Measurements from ENCODE around the gene CPXM2. TPM values are rescaled to one million over a fixed set of nuclear protein-coding genes. Genes with fewer than 3 reads are reported as not detected.

CPXM2 gene
- polyA plus RNA-seq, 1 of the 3 experiments (the other 2 are of a cell fraction), result not detected

DNA sequence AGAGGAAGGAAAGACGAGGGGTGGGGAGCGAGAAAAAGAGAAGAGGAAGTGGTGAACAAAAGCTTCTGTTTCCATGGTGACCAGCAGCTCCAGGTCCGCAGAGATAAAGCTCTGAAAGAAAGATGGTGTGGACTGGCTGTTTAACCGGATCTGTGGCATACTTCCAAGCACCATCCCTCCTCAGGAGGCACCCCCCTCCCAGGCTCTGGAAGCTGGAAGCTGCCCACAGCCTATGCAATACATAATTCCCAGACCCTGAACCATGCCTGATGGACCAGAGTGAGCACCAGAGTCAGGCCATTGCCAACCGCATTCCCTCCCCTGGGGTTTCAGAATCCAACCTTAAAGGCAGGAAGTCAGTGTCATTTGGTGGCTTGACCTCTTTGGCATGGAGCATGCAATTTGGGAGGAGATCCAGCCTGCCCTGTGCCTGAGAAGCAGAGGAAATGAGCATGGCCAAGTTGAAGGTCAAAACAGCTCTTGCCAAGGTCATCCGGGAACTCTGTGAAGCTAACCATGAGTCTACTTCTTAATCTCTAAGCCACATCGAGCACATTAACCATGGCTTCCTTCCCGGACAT, 22.2 kb upstream of the CPXM2 start:
- Histone ChIP-seq H3K4me3 (ENCODE audit: low read depth in 2 of 2, low read length in 1 of 2) (no peak overlapping the region), H2AFZ (ENCODE audit: low read depth) (no peak overlapping the region), H3K4me1 (ENCODE audit: control insufficient read depth in 1 of 2, insufficient read depth in 2 of 2, low read depth in 1 of 2, low read length in 1 of 2) (no peaks in the 10 kb centered on the region; a peak in 1 of 4 replicates), H3K79me2 (ENCODE audit: insufficient read depth) (no peaks in the 10 kb centered on the region), H3F3A (replicated peaks; ENCODE audit: insufficient read depth) (no peaks in the 10 kb centered on the region), H3K27me3 (ENCODE audit: insufficient read depth) (no peaks in the 10 kb centered on the region), H4K20me1 (ENCODE audit: insufficient read depth) (no peaks in the 10 kb centered on the region), H3K27ac (ENCODE audit: low read depth in 2 of 2, low read length in 1 of 2) (no peak overlapping the region), H3K9ac (no peak overlapping the region), H3K9me2 (no peaks in the 10 kb centered on the region), H3K36me3 (replicated peaks in 1 of 2; ENCODE audit: control insufficient read depth in 1 of 2, insufficient read depth in 2 of 2, low read length in 1 of 2) (no peaks in the 10 kb centered on the region), H3K4me2 (no peak overlapping the region), H3K9me3 (no peaks in the 10 kb centered on the region)
- no peak for DNase-seq
- 18% methylated on average over 5 of the region's 8 CpGs for WGBS (ENCODE audit: low lambda C conversion rate)
- POLR2A ChIA-PET, result no interaction called here
- no peak for TF ChIP-seq FOXJ3 (CRISPR knock-in tag; IDR thresholded peaks at IDR 0.05)
- TF ChIP-seq GATA2 (CRISPR knock-in tag; IDR thresholded peaks at IDR 0.05), result no peak
- no peak for TF ChIP-seq EP300 (IDR thresholded peaks at IDR 0.05; ENCODE audit: borderline replicate concordance in 1 of 2, low read depth in 1 of 2, low read length in 1 of 2)
- TF ChIP-seq CHD2 (IDR thresholded peaks at IDR 0.05; ENCODE audit: low read length, partially characterized antibody), result no peak
- TF ChIP-seq, protein P1, sequence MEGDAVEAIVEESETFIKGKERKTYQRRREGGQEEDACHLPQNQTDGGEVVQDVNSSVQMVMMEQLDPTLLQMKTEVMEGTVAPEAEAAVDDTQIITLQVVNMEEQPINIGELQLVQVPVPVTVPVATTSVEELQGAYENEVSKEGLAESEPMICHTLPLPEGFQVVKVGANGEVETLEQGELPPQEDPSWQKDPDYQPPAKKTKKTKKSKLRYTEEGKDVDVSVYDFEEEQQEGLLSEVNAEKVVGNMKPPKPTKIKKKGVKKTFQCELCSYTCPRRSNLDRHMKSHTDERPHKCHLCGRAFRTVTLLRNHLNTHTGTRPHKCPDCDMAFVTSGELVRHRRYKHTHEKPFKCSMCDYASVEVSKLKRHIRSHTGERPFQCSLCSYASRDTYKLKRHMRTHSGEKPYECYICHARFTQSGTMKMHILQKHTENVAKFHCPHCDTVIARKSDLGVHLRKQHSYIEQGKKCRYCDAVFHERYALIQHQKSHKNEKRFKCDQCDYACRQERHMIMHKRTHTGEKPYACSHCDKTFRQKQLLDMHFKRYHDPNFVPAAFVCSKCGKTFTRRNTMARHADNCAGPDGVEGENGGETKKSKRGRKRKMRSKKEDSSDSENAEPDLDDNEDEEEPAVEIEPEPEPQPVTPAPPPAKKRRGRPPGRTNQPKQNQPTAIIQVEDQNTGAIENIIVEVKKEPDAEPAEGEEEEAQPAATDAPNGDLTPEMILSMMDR (IDR thresholded peaks at IDR 0.05), result no peak
- no peak for TF ChIP-seq RXRA (IDR thresholded peaks at IDR 0.05; ENCODE audit: borderline replicate concordance, low read depth)
- TF ChIP-seq, protein P2, sequence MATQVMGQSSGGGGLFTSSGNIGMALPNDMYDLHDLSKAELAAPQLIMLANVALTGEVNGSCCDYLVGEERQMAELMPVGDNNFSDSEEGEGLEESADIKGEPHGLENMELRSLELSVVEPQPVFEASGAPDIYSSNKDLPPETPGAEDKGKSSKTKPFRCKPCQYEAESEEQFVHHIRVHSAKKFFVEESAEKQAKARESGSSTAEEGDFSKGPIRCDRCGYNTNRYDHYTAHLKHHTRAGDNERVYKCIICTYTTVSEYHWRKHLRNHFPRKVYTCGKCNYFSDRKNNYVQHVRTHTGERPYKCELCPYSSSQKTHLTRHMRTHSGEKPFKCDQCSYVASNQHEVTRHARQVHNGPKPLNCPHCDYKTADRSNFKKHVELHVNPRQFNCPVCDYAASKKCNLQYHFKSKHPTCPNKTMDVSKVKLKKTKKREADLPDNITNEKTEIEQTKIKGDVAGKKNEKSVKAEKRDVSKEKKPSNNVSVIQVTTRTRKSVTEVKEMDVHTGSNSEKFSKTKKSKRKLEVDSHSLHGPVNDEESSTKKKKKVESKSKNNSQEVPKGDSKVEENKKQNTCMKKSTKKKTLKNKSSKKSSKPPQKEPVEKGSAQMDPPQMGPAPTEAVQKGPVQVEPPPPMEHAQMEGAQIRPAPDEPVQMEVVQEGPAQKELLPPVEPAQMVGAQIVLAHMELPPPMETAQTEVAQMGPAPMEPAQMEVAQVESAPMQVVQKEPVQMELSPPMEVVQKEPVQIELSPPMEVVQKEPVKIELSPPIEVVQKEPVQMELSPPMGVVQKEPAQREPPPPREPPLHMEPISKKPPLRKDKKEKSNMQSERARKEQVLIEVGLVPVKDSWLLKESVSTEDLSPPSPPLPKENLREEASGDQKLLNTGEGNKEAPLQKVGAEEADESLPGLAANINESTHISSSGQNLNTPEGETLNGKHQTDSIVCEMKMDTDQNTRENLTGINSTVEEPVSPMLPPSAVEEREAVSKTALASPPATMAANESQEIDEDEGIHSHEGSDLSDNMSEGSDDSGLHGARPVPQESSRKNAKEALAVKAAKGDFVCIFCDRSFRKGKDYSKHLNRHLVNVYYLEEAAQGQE (IDR thresholded peaks at IDR 0.05; ENCODE audit: low read depth, low read length), result no peak
- no peak for TF ChIP-seq SMC3 (IDR thresholded peaks at IDR 0.05; ENCODE audit: low read depth, low read length)
- no peak for TF ChIP-seq FOXM1 (IDR thresholded peaks at IDR 0.05; ENCODE audit: low read depth)
- TF ChIP-seq, protein P3, sequence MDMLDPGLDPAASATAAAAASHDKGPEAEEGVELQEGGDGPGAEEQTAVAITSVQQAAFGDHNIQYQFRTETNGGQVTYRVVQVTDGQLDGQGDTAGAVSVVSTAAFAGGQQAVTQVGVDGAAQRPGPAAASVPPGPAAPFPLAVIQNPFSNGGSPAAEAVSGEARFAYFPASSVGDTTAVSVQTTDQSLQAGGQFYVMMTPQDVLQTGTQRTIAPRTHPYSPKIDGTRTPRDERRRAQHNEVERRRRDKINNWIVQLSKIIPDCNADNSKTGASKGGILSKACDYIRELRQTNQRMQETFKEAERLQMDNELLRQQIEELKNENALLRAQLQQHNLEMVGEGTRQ (IDR thresholded peaks at IDR 0.05; ENCODE audit: borderline replicate concordance, low read depth, low read length), result no peak
- TF ChIP-seq NFIC (IDR thresholded peaks at IDR 0.05; ENCODE audit: borderline replicate concordance), result no peak
- no peak for TF ChIP-seq SIN3A (IDR thresholded peaks at IDR 0.05; ENCODE audit: borderline replicate concordance, low read depth, low read length)
- no peak for TF ChIP-seq FOSL2 (IDR thresholded peaks at IDR 0.05; ENCODE audit: borderline replicate concordance, low read depth)
- no peak for TF ChIP-seq TAF1 (IDR thresholded peaks at IDR 0.05; ENCODE audit: borderline replicate concordance, low read depth, low read length)
- no peak for TF ChIP-seq TEAD4 (IDR thresholded peaks at IDR 0.05; ENCODE audit: borderline replicate concordance, insufficient read depth)
- no peak for TF ChIP-seq EZH2phosphoT487 (IDR thresholded peaks at IDR 0.05; ENCODE audit: borderline replicate concordance, low read depth)
- CTCF ChIA-PET, result interaction anchor here (0.7 kb wide), 1 partner anchor 870 kb away, joined by 3 read pairs; no protein-coding TSS in a partner anchor

All from SK-N-SH (cell line).